ENCODE measurements around the gene PLIN1.

Gene PLIN1

DNA sequence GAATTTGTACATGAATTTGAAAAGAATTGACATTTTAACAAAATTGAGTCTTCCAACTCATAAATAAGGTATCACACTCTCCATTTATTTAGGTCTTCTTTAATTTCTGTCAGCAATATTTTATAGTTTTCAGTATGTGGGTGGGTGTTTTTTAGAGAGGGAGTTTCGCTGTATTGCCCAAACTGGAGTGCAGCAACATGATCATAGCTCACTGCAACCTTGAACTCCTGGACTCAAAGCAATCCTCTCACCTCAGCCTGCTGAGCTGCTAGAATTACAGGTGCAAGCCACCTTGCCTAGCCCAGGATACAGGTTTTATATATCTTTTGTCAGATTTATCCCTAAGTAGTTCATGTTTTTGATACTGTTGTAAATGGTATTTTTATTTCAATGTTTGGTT lies 16.0 kb upstream of the PLIN1 start:
- no peaks in the 10 kb centered on the region for H4K20me1 ChIP-seq (ENCODE audit: insufficient read depth, low read length)
- TF ChIP-seq, protein P1, sequence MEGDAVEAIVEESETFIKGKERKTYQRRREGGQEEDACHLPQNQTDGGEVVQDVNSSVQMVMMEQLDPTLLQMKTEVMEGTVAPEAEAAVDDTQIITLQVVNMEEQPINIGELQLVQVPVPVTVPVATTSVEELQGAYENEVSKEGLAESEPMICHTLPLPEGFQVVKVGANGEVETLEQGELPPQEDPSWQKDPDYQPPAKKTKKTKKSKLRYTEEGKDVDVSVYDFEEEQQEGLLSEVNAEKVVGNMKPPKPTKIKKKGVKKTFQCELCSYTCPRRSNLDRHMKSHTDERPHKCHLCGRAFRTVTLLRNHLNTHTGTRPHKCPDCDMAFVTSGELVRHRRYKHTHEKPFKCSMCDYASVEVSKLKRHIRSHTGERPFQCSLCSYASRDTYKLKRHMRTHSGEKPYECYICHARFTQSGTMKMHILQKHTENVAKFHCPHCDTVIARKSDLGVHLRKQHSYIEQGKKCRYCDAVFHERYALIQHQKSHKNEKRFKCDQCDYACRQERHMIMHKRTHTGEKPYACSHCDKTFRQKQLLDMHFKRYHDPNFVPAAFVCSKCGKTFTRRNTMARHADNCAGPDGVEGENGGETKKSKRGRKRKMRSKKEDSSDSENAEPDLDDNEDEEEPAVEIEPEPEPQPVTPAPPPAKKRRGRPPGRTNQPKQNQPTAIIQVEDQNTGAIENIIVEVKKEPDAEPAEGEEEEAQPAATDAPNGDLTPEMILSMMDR (IDR thresholded peaks at IDR 0.05; ENCODE audit: borderline replicate concordance, extremely low read depth, low read length, poor library complexity, severe bottlenecking) = no peak
- TF ChIP-seq EZH2 (IDR thresholded peaks at IDR 0.05; ENCODE audit: borderline replicate concordance, low read depth, low read length, severe bottlenecking) = no peak
- no peaks in the 10 kb centered on the region for H3K79me2 ChIP-seq (ENCODE audit: insufficient read depth, low read length)
- H3K27ac ChIP-seq (ENCODE audit: low read length) = no peak overlapping the region
- no peak overlapping the region for H3K9ac ChIP-seq (ENCODE audit: low read depth, low read length)
- H3K27me3 ChIP-seq (ENCODE audit: insufficient read depth, low read length, poor library complexity) = no peaks in the 10 kb centered on the region
- no peaks in the 10 kb centered on the region for H3K4me1 ChIP-seq (ENCODE audit: insufficient read depth, low read length)
- no peak overlapping the region for H3K4me2 ChIP-seq (ENCODE audit: insufficient read depth, low read length)
- H3K36me3 ChIP-seq (ENCODE audit: insufficient read depth, low read length) = no peaks in the 10 kb centered on the region
- no peaks in the 10 kb centered on the region for H3K9me3 ChIP-seq (ENCODE audit: insufficient read depth, low read length, severe bottlenecking)
- H2AFZ ChIP-seq (ENCODE audit: low read depth, low read length) = no peak overlapping the region
- H3K4me3 ChIP-seq (ENCODE audit: low read depth in 1 of 2, low read length in 2 of 2) = no peak overlapping the region
- DNase-seq = no peak
- no peak for ATAC-seq (ENCODE audit: insufficient read depth, low read depth)

DNA sequence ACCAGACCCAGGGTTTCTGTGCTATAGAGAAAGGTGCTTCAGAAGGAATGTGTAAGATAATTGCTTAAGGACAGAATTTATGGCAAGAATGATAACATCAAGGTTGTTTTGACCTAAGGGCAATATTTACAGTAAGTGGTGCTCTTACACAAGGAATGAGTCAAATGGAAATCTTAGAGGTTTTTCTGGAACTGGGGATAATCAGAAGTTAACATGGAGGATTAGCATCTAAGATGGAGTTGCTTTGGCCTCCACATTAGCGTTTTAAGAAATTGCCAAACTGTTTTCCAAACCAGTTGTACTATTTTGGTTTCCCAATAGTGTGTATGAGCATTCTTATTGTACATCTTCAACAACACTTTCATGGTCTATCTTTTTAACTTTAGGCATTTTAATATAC lies 14.5 kb upstream of the PLIN1 start:
- Histone ChIP-seq H3K27me3 (ENCODE audit: insufficient read depth, low read length, poor library complexity) (no peaks in the 10 kb centered on the region), H3K9ac (ENCODE audit: low read depth, low read length) (no peak overlapping the region), H3K79me2 (ENCODE audit: insufficient read depth, low read length) (no peaks in the 10 kb centered on the region), H3K9me3 (ENCODE audit: insufficient read depth, low read length, severe bottlenecking) (no peaks in the 10 kb centered on the region), H3K36me3 (ENCODE audit: insufficient read depth, low read length) (no peaks in the 10 kb centered on the region), H3K4me1 (ENCODE audit: insufficient read depth, low read length) (no peaks in the 10 kb centered on the region), H4K20me1 (ENCODE audit: insufficient read depth, low read length) (no peaks in the 10 kb centered on the region), H3K27ac (ENCODE audit: low read length) (no peak overlapping the region), H3K4me2 (ENCODE audit: insufficient read depth, low read length) (no peak overlapping the region), H3K4me3 (ENCODE audit: low read depth in 1 of 2, low read length in 2 of 2) (no peak overlapping the region), H2AFZ (ENCODE audit: low read depth, low read length) (no peak overlapping the region)
- no peak for TF ChIP-seq EZH2 (IDR thresholded peaks at IDR 0.05; ENCODE audit: borderline replicate concordance, low read depth, low read length, severe bottlenecking)
- TF ChIP-seq, protein P1 (IDR thresholded peaks at IDR 0.05; ENCODE audit: borderline replicate concordance, extremely low read depth, low read length, poor library complexity, severe bottlenecking) = no peak
- no peak for DNase-seq
- ATAC-seq (ENCODE audit: insufficient read depth, low read depth) = no peak

DNA sequence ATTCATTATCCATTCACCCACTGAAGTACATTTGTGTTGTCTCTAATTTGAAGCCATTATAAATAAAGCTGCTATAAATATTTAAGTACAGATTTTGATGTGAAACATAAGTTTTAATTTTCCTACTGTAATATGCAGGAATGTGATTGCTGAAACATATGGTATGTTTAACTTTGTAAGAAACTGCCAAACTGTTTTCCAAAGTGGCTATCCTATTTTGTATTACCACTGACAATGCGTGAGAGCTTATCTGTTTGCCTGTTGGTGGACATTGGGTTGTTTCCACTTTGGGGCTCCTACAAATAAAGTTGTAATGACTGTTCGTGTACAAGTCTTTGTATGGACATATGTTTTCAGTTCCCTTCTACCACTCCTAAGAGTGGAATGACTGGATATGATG lies 13.9 kb upstream of the PLIN1 start:
- no peaks in the 10 kb centered on the region for H4K20me1 ChIP-seq (ENCODE audit: insufficient read depth, low read length)
- ATAC-seq (ENCODE audit: insufficient read depth, low read depth) (no peak), DNase-seq (no peak)
- no peaks in the 10 kb centered on the region for H3K9me3 ChIP-seq (ENCODE audit: insufficient read depth, low read length, severe bottlenecking)
- no peak overlapping the region for H2AFZ ChIP-seq (ENCODE audit: low read depth, low read length)
- no peaks in the 10 kb centered on the region for H3K36me3 ChIP-seq (ENCODE audit: insufficient read depth, low read length)
- H3K4me2 ChIP-seq (ENCODE audit: insufficient read depth, low read length) = no peak overlapping the region
- TF ChIP-seq, protein P1 (IDR thresholded peaks at IDR 0.05; ENCODE audit: borderline replicate concordance, extremely low read depth, low read length, poor library complexity, severe bottlenecking) = no peak
- no peak for TF ChIP-seq EZH2 (IDR thresholded peaks at IDR 0.05; ENCODE audit: borderline replicate concordance, low read depth, low read length, severe bottlenecking)
- H3K27ac ChIP-seq (ENCODE audit: low read length) = no peak overlapping the region
- H3K79me2 ChIP-seq (ENCODE audit: insufficient read depth, low read length) = no peaks in the 10 kb centered on the region
- H3K27me3 ChIP-seq (ENCODE audit: insufficient read depth, low read length, poor library complexity) = no peaks in the 10 kb centered on the region
- no peaks in the 10 kb centered on the region for H3K4me1 ChIP-seq (ENCODE audit: insufficient read depth, low read length)
- no peak overlapping the region for H3K9ac ChIP-seq (ENCODE audit: low read depth, low read length)
- no peak overlapping the region for H3K4me3 ChIP-seq (ENCODE audit: low read depth in 1 of 2, low read length in 2 of 2)

All from DND-41 (cell line).